ENCODE results near the gene SERPINC1.
"Not testable (repeated sequence)": the region's sequence is repeated elsewhere in the genome, so short reads cannot be mapped to it uniquely, and the experiment has no call there.

SERPINC1 gene

GRCh38 chr1:173889885-173890284 is 27.2 kb downstream of the SERPINC1 start:
- H3K27ac ChIP-seq (ENCODE audit: low read depth, low read length): no peak overlapping the region
- peaks cover 17% of the 10 kb centered on the region for H3K36me3 ChIP-seq (ENCODE audit: insufficient read depth, low read length)
- no peaks in the 10 kb centered on the region for H3K9me3 ChIP-seq (ENCODE audit: low read length)
- H3K9ac ChIP-seq (ENCODE audit: low read length): no peak overlapping the region
- H3K27me3 ChIP-seq (ENCODE audit: control insufficient read depth in 1 of 2, insufficient read depth in 2 of 2, low read length in 2 of 2): no peaks in the 10 kb centered on the region
- H3K4me1 ChIP-seq (ENCODE audit: insufficient read depth, low read length): no peaks in the 10 kb centered on the region
- no peak overlapping the region for H3K4me3 ChIP-seq (ENCODE audit: low read depth in 1 of 2, low read length in 2 of 2)

GRCh38 chr1:173888749-173889148 is 28.4 kb downstream of the SERPINC1 start:
- peaks cover 17% of the 10 kb centered on the region for H3K36me3 ChIP-seq (ENCODE audit: insufficient read depth, low read length)
- no peak overlapping the region for H3K27ac ChIP-seq (ENCODE audit: low read depth, low read length)
- H3K4me1 ChIP-seq (ENCODE audit: insufficient read depth, low read length): no peaks in the 10 kb centered on the region
- H3K4me3 ChIP-seq (ENCODE audit: low read depth in 1 of 2, low read length in 2 of 2): no peak overlapping the region
- H3K27me3 ChIP-seq (ENCODE audit: control insufficient read depth in 1 of 2, insufficient read depth in 2 of 2, low read length in 2 of 2): no peaks in the 10 kb centered on the region
- H3K9ac ChIP-seq (ENCODE audit: low read length): no peak overlapping the region
- H3K9me3 ChIP-seq (ENCODE audit: low read length): no peaks in the 10 kb centered on the region

GRCh38 chr1:173887627-173888026 is 29.5 kb downstream of the SERPINC1 start:
- H3K27me3 ChIP-seq (ENCODE audit: control insufficient read depth in 1 of 2, insufficient read depth in 2 of 2, low read length in 2 of 2): no peaks in the 10 kb centered on the region
- H3K9me3 ChIP-seq (ENCODE audit: low read length): no peaks in the 10 kb centered on the region
- no peak overlapping the region for H3K9ac ChIP-seq (ENCODE audit: low read length)
- H3K4me3 ChIP-seq (ENCODE audit: low read depth in 1 of 2, low read length in 2 of 2): no peak overlapping the region
- H3K27ac ChIP-seq (ENCODE audit: low read depth, low read length): no peak overlapping the region
- no peaks in the 10 kb centered on the region for H3K4me1 ChIP-seq (ENCODE audit: insufficient read depth, low read length)
- peaks cover 17% of the 10 kb centered on the region for H3K36me3 ChIP-seq (ENCODE audit: insufficient read depth, low read length)

GRCh38 chr1:173886746-173887611 is 30.1 kb downstream of the SERPINC1 start:
- Histone ChIP-seq H3K9me3 (ENCODE audit: low read length) (no peaks in the 10 kb centered on the region), H3K9ac (ENCODE audit: low read length) (no peak overlapping the region), H3K4me3 (ENCODE audit: low read depth in 1 of 2, low read length in 2 of 2) (no peak overlapping the region), H3K27me3 (ENCODE audit: control insufficient read depth in 1 of 2, insufficient read depth in 2 of 2, low read length in 2 of 2) (no peaks in the 10 kb centered on the region), H3K27ac (ENCODE audit: low read depth, low read length) (no peak overlapping the region), H3K4me1 (ENCODE audit: insufficient read depth, low read length) (no peaks in the 10 kb centered on the region), H3K36me3 (ENCODE audit: insufficient read depth, low read length) (peaks cover 17% of the 10 kb centered on the region)

- H3K9ac ChIP-seq (ENCODE audit: low read length): no peak overlapping the region
- no peak overlapping the region for H3K27ac ChIP-seq (ENCODE audit: low read depth, low read length)
- peaks cover 17% of the 10 kb centered on the region for H3K36me3 ChIP-seq (ENCODE audit: insufficient read depth, low read length)
- no peak overlapping the region for H3K4me3 ChIP-seq (ENCODE audit: low read depth in 1 of 2, low read length in 2 of 2)
- H3K4me1 ChIP-seq (ENCODE audit: insufficient read depth, low read length): no peaks in the 10 kb centered on the region
- no peaks in the 10 kb centered on the region for H3K9me3 ChIP-seq (ENCODE audit: low read length)
- H3K27me3 ChIP-seq (ENCODE audit: control insufficient read depth in 1 of 2, insufficient read depth in 2 of 2, low read length in 2 of 2): no peaks in the 10 kb centered on the region
Measured at GRCh38 chr1:173884701-173885100, 32.4 kb downstream of the SERPINC1 start.

- H3K4me1 ChIP-seq (ENCODE audit: insufficient read depth, low read length); H3K4me3 ChIP-seq (ENCODE audit: low read depth in 1 of 2, low read length in 2 of 2); H3K9ac ChIP-seq (ENCODE audit: low read length); H3K27ac ChIP-seq (ENCODE audit: low read depth, low read length); H3K9me3 ChIP-seq (ENCODE audit: low read length); H3K27me3 ChIP-seq (ENCODE audit: control insufficient read depth in 1 of 2, insufficient read depth in 2 of 2, low read length in 2 of 2): not testable (repeated sequence)
- peaks cover 18% of the 10 kb centered on the region for H3K36me3 ChIP-seq (ENCODE audit: insufficient read depth, low read length)
Measured at GRCh38 chr1:173881117-173881516, 36.0 kb downstream of the SERPINC1 start.

GRCh38 chr1:173878251-173878650 is 38.9 kb downstream of the SERPINC1 start:
- Histone ChIP-seq H3K27ac (ENCODE audit: low read depth, low read length) (no peak overlapping the region), H3K9me3 (ENCODE audit: low read length) (no peaks in the 10 kb centered on the region), H3K27me3 (ENCODE audit: control insufficient read depth in 1 of 2, insufficient read depth in 2 of 2, low read length in 2 of 2) (no peaks in the 10 kb centered on the region), H3K36me3 (ENCODE audit: insufficient read depth, low read length) (peaks cover 11% of the 10 kb centered on the region), H3K4me1 (ENCODE audit: insufficient read depth, low read length) (no peaks in the 10 kb centered on the region), H3K4me3 (ENCODE audit: low read depth in 1 of 2, low read length in 2 of 2) (no peak overlapping the region), H3K9ac (ENCODE audit: low read length) (no peak overlapping the region)

- Histone ChIP-seq H3K9ac (ENCODE audit: low read length) (no peak overlapping the region), H3K27me3 (ENCODE audit: control insufficient read depth in 1 of 2, insufficient read depth in 2 of 2, low read length in 2 of 2) (no peaks in the 10 kb centered on the region), H3K36me3 (ENCODE audit: insufficient read depth, low read length) (peaks cover 11% of the 10 kb centered on the region), H3K27ac (ENCODE audit: low read depth, low read length) (no peak overlapping the region), H3K9me3 (ENCODE audit: low read length) (no peaks in the 10 kb centered on the region), H3K4me3 (ENCODE audit: low read depth in 1 of 2, low read length in 2 of 2) (no peak overlapping the region), H3K4me1 (ENCODE audit: insufficient read depth, low read length) (no peaks in the 10 kb centered on the region)
Measured at GRCh38 chr1:173876732-173877131, 40.4 kb downstream of the SERPINC1 start.

GRCh38 chr1:173871500-173871899 is 45.6 kb downstream of the SERPINC1 start:
- peaks cover 7% of the 10 kb centered on the region for H3K36me3 ChIP-seq (ENCODE audit: insufficient read depth, low read length)
- H3K4me3 ChIP-seq (ENCODE audit: low read depth in 1 of 2, low read length in 2 of 2): no peak overlapping the region
- H3K27me3 ChIP-seq (ENCODE audit: control insufficient read depth in 1 of 2, insufficient read depth in 2 of 2, low read length in 2 of 2): no peaks in the 10 kb centered on the region
- H3K9ac ChIP-seq (ENCODE audit: low read length): no peak overlapping the region
- peaks cover 16% of the 10 kb centered on the region for H3K4me1 ChIP-seq (ENCODE audit: insufficient read depth, low read length)
- H3K9me3 ChIP-seq (ENCODE audit: low read length): no peaks in the 10 kb centered on the region
- no peak overlapping the region for H3K27ac ChIP-seq (ENCODE audit: low read depth, low read length)

- H3K27me3 ChIP-seq (ENCODE audit: control insufficient read depth in 1 of 2, insufficient read depth in 2 of 2, low read length in 2 of 2): no peaks in the 10 kb centered on the region
- H3K9ac ChIP-seq (ENCODE audit: low read length): no peak overlapping the region
- H3K27ac ChIP-seq (ENCODE audit: low read depth, low read length): no peak overlapping the region
- H3K4me3 ChIP-seq (ENCODE audit: low read depth in 1 of 2, low read length in 2 of 2): no peak overlapping the region
- H3K36me3 ChIP-seq (ENCODE audit: insufficient read depth, low read length): peaks cover 10% of the 10 kb centered on the region
- no peaks in the 10 kb centered on the region for H3K9me3 ChIP-seq (ENCODE audit: low read length)
- peaks cover 18% of the 10 kb centered on the region for H3K4me1 ChIP-seq (ENCODE audit: insufficient read depth, low read length)
Measured at GRCh38 chr1:173871091-173871490, 46.0 kb downstream of the SERPINC1 start.

- Histone ChIP-seq H3K9me3 (ENCODE audit: low read length) (no peaks in the 10 kb centered on the region), H3K4me1 (ENCODE audit: insufficient read depth, low read length) (peaks cover 18% of the 10 kb centered on the region), H3K4me3 (ENCODE audit: low read depth in 1 of 2, low read length in 2 of 2) (no peak overlapping the region), H3K9ac (ENCODE audit: low read length) (no peak overlapping the region), H3K27me3 (ENCODE audit: control insufficient read depth in 1 of 2, insufficient read depth in 2 of 2, low read length in 2 of 2) (no peaks in the 10 kb centered on the region), H3K36me3 (ENCODE audit: insufficient read depth, low read length) (peaks cover 16% of the 10 kb centered on the region), H3K27ac (ENCODE audit: low read depth, low read length) (no peak overlapping the region)
Measured at GRCh38 chr1:173870252-173871075, 46.7 kb downstream of the SERPINC1 start.
